Hindlimb muscle (tissue), 1 donor: ENCODE results near the gene SLC41A3. TPM values are rescaled to one million over a fixed set of nuclear protein-coding genes. Genes with fewer than 3 reads are reported as not detected.

Experiments
- polyA plus RNA-seq: library from polyadenylated mRNA; unstranded; fragments of 120-200 nt; gene quantifications from one replicate; pipeline ENCODE4 v1.2.1, GENCODE V29; 2013; ENCODE audit not compliant: insufficient read length

Gene SLC41A3
- polyA plus RNA-seq, 1 donor, result 38.9 TPM

Other genes with a start within 250 kb of the SLC41A3 start
- 0.19 TPM for gene ROPN1B, start 114.9 kb downstream of the SLC41A3 start, polyA plus RNA-seq
- gene ALDH1L1, start 96.5 kb upstream of the SLC41A3 start, polyA plus RNA-seq, result 0.70 TPM